H9 (cell line): ENCODE data around the gene PITPNM1. TPM values are rescaled to one million over a fixed set of nuclear protein-coding genes. Genes with fewer than 3 reads are reported as not detected.

Experiments used
- DNase-seq: peaks from one replicate; pipeline ENCODE4 v3.0.0-alpha.2; 2017
- H2AFZ ChIP-seq: one replicate; pipeline ENCODE4 v1.6.1; 2013; ENCODE audit warnings: mild to moderate bottlenecking, low read length, control low read depth, moderate library complexity
- H2AK5ac ChIP-seq: 2 replicates; pipeline ENCODE4 v1.6.1; 2013; ENCODE audit warnings: low read length, control low read depth, mixed read lengths; ENCODE audit not compliant: insufficient read length
- H2BK120ac ChIP-seq: one replicate; pipeline ENCODE4 v1.6.1; 2013; ENCODE audit warnings: low read depth, mild to moderate bottlenecking, low read length, control low read depth, inconsistent platforms; ENCODE audit not compliant: poor library complexity, severe bottlenecking
- H2BK12ac ChIP-seq: 2 replicates; pipeline ENCODE4 v1.6.1; 2013; ENCODE audit warnings: low read length, control low read depth, mixed read lengths, low read depth; ENCODE audit not compliant: insufficient read length
- H2BK15ac ChIP-seq: 2 replicates; pipeline ENCODE4 v1.6.1; 2013; ENCODE audit warnings: low read depth, low read length, control low read depth
- H2BK20ac ChIP-seq: one replicate; pipeline ENCODE4 v1.6.1; 2013; ENCODE audit warnings: low read depth, mild to moderate bottlenecking, low read length, control low read depth, inconsistent platforms; ENCODE audit not compliant: poor library complexity, severe bottlenecking
- H2BK5ac ChIP-seq: 2 replicates; pipeline ENCODE4 v1.6.1; 2013; ENCODE audit warnings: low read length, control low read depth, mixed read lengths; ENCODE audit not compliant: insufficient read length
- H3K14ac ChIP-seq: 2 replicates; pipeline ENCODE4 v1.6.1; 2013; ENCODE audit warnings: low read length, control low read depth; ENCODE audit not compliant: insufficient read depth
- H3K18ac ChIP-seq: 2 replicates; pipeline ENCODE4 v1.6.1; 2013; ENCODE audit warnings: low read depth, mild to moderate bottlenecking, mixed read lengths, low read length, control low read depth; ENCODE audit not compliant: insufficient read length
- H3K23ac ChIP-seq: 2 replicates; pipeline ENCODE4 v1.6.1; 2013; ENCODE audit warnings: low read length, control low read depth, mixed read lengths, low read depth; ENCODE audit not compliant: insufficient read length
- H3K23me2 ChIP-seq: 2 replicates; pipeline ENCODE4 v1.6.1; 2013; ENCODE audit warnings: low read depth, mild to moderate bottlenecking, mixed read lengths, low read length, control low read depth; ENCODE audit not compliant: insufficient read length, poor library complexity, severe bottlenecking
- H3K27ac ChIP-seq: 2 replicates; pipeline ENCODE4 v1.5.1; 2013; ENCODE audit warnings: low read length, control low read depth, mixed read lengths, low read depth; ENCODE audit not compliant: insufficient read length
- H3K27me3 ChIP-seq: 2 replicates; pipeline ENCODE4 v1.6.1; 2013; ENCODE audit warnings: low read length, control low read depth, inconsistent platforms; ENCODE audit not compliant: insufficient read depth
- H3K4ac ChIP-seq: 2 replicates; pipeline ENCODE4 v1.6.1; 2013; ENCODE audit warnings: low read depth, mild to moderate bottlenecking, control low read depth, inconsistent platforms, low read length, moderate library complexity
- H3K4me1 ChIP-seq: 2 replicates; pipeline ENCODE4 v1.6.1; 2013; ENCODE audit warnings: low read length, control low read depth, inconsistent platforms; ENCODE audit not compliant: insufficient read depth
- H3K4me2 ChIP-seq: 2 replicates; pipeline ENCODE4 v1.6.1; 2013; ENCODE audit warnings: low read length, control low read depth, mixed read lengths; ENCODE audit not compliant: insufficient read length, insufficient read depth
- H3K56ac ChIP-seq: 2 replicates; pipeline ENCODE4 v1.6.1; 2013; ENCODE audit warnings: low read depth, mild to moderate bottlenecking, mixed read lengths, low read length, control low read depth; ENCODE audit not compliant: insufficient read length
- H3K79me1 ChIP-seq: 2 replicates; pipeline ENCODE4 v1.6.1; 2013; ENCODE audit warnings: low read depth, mild to moderate bottlenecking, moderate library complexity, low read length, control low read depth, inconsistent platforms; ENCODE audit not compliant: insufficient read depth, poor library complexity, severe bottlenecking
- H3K79me2 ChIP-seq: 2 replicates; pipeline ENCODE4 v1.6.1; 2013; ENCODE audit warnings: low read length, control low read depth, inconsistent platforms; ENCODE audit not compliant: insufficient read depth
- H3K9ac ChIP-seq: 2 replicates; pipeline ENCODE4 v1.6.1; 2013; ENCODE audit warnings: low read length, control low read depth, mixed read lengths; ENCODE audit not compliant: insufficient read length; ENCODE audit errors: extremely low read depth
- H3K9me3 ChIP-seq: one replicate; pipeline ENCODE4 v1.6.1; 2013; ENCODE audit warnings: low read depth, low read length, inconsistent platforms; ENCODE audit not compliant: control insufficient read depth
- H3T11ph ChIP-seq: one replicate; pipeline ENCODE4 v1.6.1; 2013; ENCODE audit warnings: mild to moderate bottlenecking, low read length, control low read depth, inconsistent platforms
- H4K20me1 ChIP-seq: one replicate; pipeline ENCODE4 v1.6.1; 2013; ENCODE audit not compliant: control insufficient read depth, insufficient read length, insufficient read depth
- H4K5ac ChIP-seq: 2 replicates; pipeline ENCODE4 v1.6.1; 2013; ENCODE audit warnings: low read depth, mild to moderate bottlenecking, mixed read lengths, low read length, control low read depth; ENCODE audit not compliant: insufficient read length
- H4K8ac ChIP-seq: replicated peaks from 2 replicates; pipeline ENCODE4 v1.6.1; 2013; ENCODE audit warnings: low read length, control low read depth, mixed read lengths, low read depth; ENCODE audit not compliant: insufficient read length
- H4K91ac ChIP-seq: 2 replicates; pipeline ENCODE4 v1.6.1; 2013; ENCODE audit warnings: low read depth, mild to moderate bottlenecking, moderate library complexity, mixed read lengths, low read length, control low read depth; ENCODE audit not compliant: insufficient read length
- H3K27ac Mint-ChIP-seq, 3 experiments: 2 replicates in 2 of 3; 3 replicates in 1 of 3; pipeline ENCODE4 v1.8.0; 2020 to 2021; ENCODE audit warnings: mixed read lengths in 3 of 3, mild to moderate bottlenecking in 1 of 3, moderate library complexity in 1 of 3
- H3K27me3 Mint-ChIP-seq: 2 replicates; pipeline ENCODE4 v1.8.0; 2021; ENCODE audit warnings: low read depth, mild to moderate bottlenecking, moderate library complexity, mixed read lengths
- H3K36me3 Mint-ChIP-seq, 3 experiments: 2 replicates in 2 of 3; 3 replicates in 1 of 3; pipeline ENCODE4 v1.8.0; 2020 to 2021; ENCODE audit warnings: low read depth in 3 of 3, mixed read lengths in 3 of 3; ENCODE audit not compliant: insufficient read depth in 1 of 3
- H3K4me1 Mint-ChIP-seq, 2 experiments: 2 replicates each; pipeline ENCODE4 v1.8.0; 2020; ENCODE audit warnings: mixed read lengths in 2 of 2
- H3K4me3 Mint-ChIP-seq, 2 experiments: 2 replicates in 1 of 2; 3 replicates in 1 of 2; pipeline ENCODE4 v1.8.0; 2020 to 2021; ENCODE audit warnings: mild to moderate bottlenecking in 2 of 2, mixed read lengths in 2 of 2, moderate library complexity in 1 of 2
- H3K9me3 Mint-ChIP-seq, 2 experiments: 2 replicates in 1 of 2; 3 replicates in 1 of 2; pipeline ENCODE4 v1.8.0; 2020; ENCODE audit warnings: mild to moderate bottlenecking in 2 of 2, mixed read lengths in 2 of 2, moderate library complexity in 1 of 2
- CTCF ChIP-seq: fragments of 200-600 bp; sonication (generic); conservative IDR thresholded peaks from 3 replicates; pipeline ENCODE4 v1.8.0; 2021; ENCODE audit warnings: antibody characterized with exemption, mild to moderate bottlenecking
- WGBS: extraction: QIAGEN DNeasy Blood & Tissue Kit; methylation state at CpG from one replicate; pipeline ENCODE4 v1.1.7; 2013; ENCODE audit warnings: missing lambda C conversion rate, low lambda C conversion rate, mixed read lengths; ENCODE audit not compliant: insufficient read length; ENCODE audit errors: extremely low coverage; 5-methylcytosine and 5-hydroxymethylcytosine counted together
- total RNA-seq: library from RNA; stranded (reverse); gene quantifications from 2 replicates; pipeline ENCODE4 v1.2.1, GENCODE V29; 2021

PITPNM1 gene
- total RNA-seq, 1 experiment from 2014 or later = 43.5 TPM

DNA sequence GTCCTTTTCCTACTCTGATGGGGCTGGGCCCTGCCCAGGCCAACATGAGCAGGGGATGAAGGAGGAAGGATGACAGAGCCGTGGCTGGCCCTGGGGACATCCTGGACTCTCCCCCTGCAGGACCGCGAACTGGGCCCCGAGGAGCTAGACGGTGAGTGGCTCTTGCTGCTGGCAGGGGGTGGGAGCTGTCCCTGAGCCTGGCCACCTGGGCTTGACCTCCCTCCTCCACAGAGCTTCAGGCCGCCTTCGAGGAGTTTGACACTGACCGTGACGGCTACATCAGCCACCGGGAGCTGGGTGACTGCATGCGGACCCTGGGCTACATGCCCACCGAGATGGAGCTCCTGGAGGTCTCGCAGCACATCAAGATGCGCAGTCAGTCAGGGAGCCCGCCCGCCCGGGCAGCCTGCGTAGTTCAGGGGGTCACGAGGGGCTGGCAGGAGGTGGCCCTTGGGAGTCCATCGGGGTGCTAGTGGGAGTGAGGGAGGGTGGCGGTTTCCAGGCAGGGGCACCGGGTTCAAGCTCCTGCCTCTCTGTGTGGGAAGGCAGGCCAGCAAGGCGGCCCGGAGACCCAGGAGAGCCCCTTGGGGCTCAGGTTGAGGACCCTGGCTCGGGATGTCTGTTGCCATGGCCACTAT, 49.0 kb downstream of the PITPNM1 start:
- Histone ChIP-seq H2BK5ac (no peak overlapping the region), H3K4ac (no peak overlapping the region; the same call in 1 of the 2 replicates), H4K20me1 (no peaks in the 10 kb centered on the region), H2BK15ac (no peak overlapping the region), H3K14ac (no peak overlapping the region), H4K91ac (no peak overlapping the region), H4K5ac (no peak overlapping the region), H3K18ac (no peak overlapping the region), H3K9me3 (no peaks in the 10 kb centered on the region), H2BK120ac (no peak overlapping the region), H2AFZ (no peak overlapping the region), H3K27ac (no peak overlapping the region), H3K56ac (no peak overlapping the region), H3T11ph (no peak overlapping the region), H3K23ac (no peak overlapping the region), H4K8ac (no peak overlapping the region), H3K9ac (no peak overlapping the region), H3K4me1 (no peaks in the 10 kb centered on the region), H2AK5ac (no peak overlapping the region), H3K79me2 (no peaks in the 10 kb centered on the region), H3K79me1 (no peaks in the 10 kb centered on the region), H2BK20ac (no peak overlapping the region), H3K23me2 (peaks cover 5% of the 10 kb centered on the region), H2BK12ac (no peak overlapping the region), H3K27me3 (no peaks in the 10 kb centered on the region), H3K4me2 (no peak overlapping the region)
- no peak for TF ChIP-seq CTCF
- no CpG with 5 or more reads among the region's 25 CpGs for WGBS
- no peaks in the 10 kb centered on the region; a peak in 1 of 5 replicates for H3K9me3 Mint-ChIP-seq
- H3K4me1 Mint-ChIP-seq = no peaks in the 10 kb centered on the region
- H3K4me3 Mint-ChIP-seq = no peak overlapping the region
- peaks cover 17% of the 10 kb centered on the region for H3K27me3 Mint-ChIP-seq
- no peak overlapping the region for H3K27ac Mint-ChIP-seq
- no peaks in the 10 kb centered on the region for H3K36me3 Mint-ChIP-seq
- no peak for DNase-seq
